HG03139 (cell line): Measurements from ENCODE around the gene IFT52.

Source experiments
- ATAC-seq: cut with Tn5 transposase; IDR thresholded peaks from one replicate; pipeline ENCODE4 v1.9.1; 2021; ENCODE audit not compliant: unreplicated experiment

IFT52 gene

GRCh38 chr20:43689165-43689564 is 98.4 kb downstream of the IFT52 start:
- ATAC-seq = no peak

DNA sequence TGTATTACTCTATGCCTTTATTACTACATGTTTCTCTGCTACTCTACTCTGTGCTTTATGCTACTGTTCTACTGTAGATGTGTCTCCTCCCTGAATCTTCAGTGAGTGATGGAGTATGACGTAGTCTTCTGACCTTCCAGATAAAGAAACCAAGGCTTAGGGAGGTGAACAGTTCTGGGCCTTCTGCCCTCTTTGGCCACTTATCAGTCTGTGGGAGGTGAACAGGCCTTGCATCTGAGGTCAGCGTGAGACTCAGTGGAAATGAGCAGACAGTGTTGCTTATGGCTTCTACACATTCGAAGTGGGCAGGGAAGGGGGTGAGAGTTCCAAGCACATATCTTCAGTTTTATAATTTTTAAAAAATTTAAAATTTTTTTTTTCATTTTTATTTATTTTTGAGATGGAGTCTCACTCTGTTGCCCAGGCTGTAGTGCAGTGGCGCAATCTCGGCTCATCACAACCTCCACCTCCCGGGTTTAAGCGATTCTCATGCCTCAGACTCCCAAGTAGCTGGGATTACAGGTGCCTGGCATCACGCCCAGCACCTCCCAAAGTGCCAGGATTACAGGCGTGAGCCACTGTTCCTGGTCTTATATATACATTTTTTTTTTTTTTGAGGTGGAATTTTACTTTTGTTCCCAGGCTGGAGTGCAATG is 100.3 kb downstream of the IFT52 start:
- no peak for ATAC-seq

DNA sequence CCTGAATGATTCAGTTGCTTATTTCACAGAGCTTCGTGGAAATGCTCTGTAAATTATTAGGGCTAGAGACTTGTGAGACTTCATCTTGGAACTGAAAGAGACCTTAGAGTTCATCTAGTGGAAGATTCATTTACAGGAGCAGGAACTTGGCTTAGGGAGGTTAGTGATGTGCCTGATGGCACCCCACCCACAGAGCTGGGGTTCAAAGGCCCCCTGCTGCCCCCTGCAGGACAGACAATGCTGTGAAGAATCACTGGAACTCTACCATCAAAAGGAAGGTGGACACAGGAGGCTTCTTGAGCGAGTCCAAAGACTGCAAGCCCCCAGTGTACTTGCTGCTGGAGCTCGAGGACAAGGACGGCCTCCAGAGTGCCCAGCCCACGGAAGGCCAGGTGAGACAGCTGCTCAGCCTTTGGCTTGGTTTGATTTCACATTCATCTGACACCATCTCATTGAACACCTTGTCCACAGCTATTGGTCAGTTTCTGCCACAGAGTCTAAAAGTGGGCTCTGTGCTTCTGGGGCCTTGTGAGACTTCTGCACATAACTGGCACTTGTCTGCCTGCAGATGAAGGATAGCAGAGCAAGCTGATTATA is 101.3 kb downstream of the IFT52 start:
- no peak for ATAC-seq

- ATAC-seq = no peak
These were observed 104.0 kb downstream of the IFT52 start for GRCh38 chr20:43694763-43695162.

DNA sequence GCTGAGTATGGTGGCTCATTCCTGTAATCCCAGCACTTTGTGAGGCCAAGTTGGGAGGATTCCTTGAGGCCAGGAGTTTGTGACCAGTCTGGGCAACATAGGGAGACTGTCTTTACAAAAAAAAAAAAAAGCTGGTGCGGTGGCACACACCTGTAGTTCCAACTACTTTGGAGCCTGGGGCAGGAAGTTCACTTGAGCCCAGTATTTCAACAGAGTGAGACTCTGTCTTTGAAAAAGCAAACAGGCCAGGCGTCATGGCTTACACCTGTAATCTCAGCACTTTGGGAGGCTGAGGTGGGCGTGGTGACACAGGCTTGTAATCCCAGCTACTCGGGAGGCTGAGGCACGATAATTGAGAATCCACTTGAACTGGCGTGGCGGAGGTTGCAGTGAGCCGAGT is 104.8 kb downstream of the IFT52 start:
- ATAC-seq = no peak
